Mesendoderm (in vitro differentiated cells): ENCODE results near the gene CCDC174.

ENCODE experiments used
- DNase-seq: peaks from one replicate; pipeline ENCODE4 v3.0.0; 2013
- H2AK5ac ChIP-seq: 2 replicates; pipeline ENCODE4 v1.6.1; 2013; ENCODE audit warnings: low read length, inconsistent platforms
- H2BK120ac ChIP-seq: 2 replicates; pipeline ENCODE4 v1.6.1; 2013; ENCODE audit warnings: low read depth, mild to moderate bottlenecking, low read length, moderate library complexity, mixed read lengths
- H2BK15ac ChIP-seq: replicated peaks from 2 replicates; pipeline ENCODE4 v1.6.1; 2013; ENCODE audit warnings: low read depth, mild to moderate bottlenecking, moderate library complexity
- H2BK5ac ChIP-seq: 2 replicates; pipeline ENCODE4 v1.6.1; 2013; ENCODE audit warnings: low read length, inconsistent platforms
- H3K18ac ChIP-seq: 2 replicates; pipeline ENCODE4 v1.6.1; 2013; ENCODE audit warnings: mild to moderate bottlenecking, low read length, mixed read lengths
- H3K23ac ChIP-seq: one replicate; pipeline ENCODE4 v1.6.1; 2013; ENCODE audit warnings: low read length
- H3K27ac ChIP-seq: 2 replicates; pipeline ENCODE4 v1.5.1; 2013; ENCODE audit warnings: low read depth, mild to moderate bottlenecking, inconsistent platforms, low read length, moderate library complexity
- H3K27me3 ChIP-seq: 2 replicates; pipeline ENCODE4 v1.6.1; 2013; ENCODE audit warnings: low read length, control low read depth, mild to moderate bottlenecking, inconsistent platforms; ENCODE audit not compliant: insufficient read depth, poor library complexity
- H3K36me3 ChIP-seq: 2 replicates; pipeline ENCODE4 v1.6.1; 2013; ENCODE audit warnings: low read length, inconsistent platforms; ENCODE audit not compliant: control insufficient read depth, insufficient read depth
- H3K4ac ChIP-seq: one replicate; pipeline ENCODE4 v1.6.1; 2013; ENCODE audit warnings: low read depth, mild to moderate bottlenecking, low read length, moderate library complexity
- H3K4me1 ChIP-seq: 2 replicates; pipeline ENCODE4 v1.6.1; 2013; ENCODE audit warnings: low read depth, low read length, inconsistent platforms; ENCODE audit not compliant: control insufficient read depth
- H3K4me2 ChIP-seq: 2 replicates; pipeline ENCODE4 v1.6.1; 2013; ENCODE audit warnings: low read length
- H3K4me3 ChIP-seq: 2 replicates; pipeline ENCODE4 v1.5.1; 2013; ENCODE audit warnings: mild to moderate bottlenecking, low read length
- H3K56ac ChIP-seq: one replicate; pipeline ENCODE4 v1.6.1; 2013; ENCODE audit warnings: low read length
- H3K79me1 ChIP-seq: 2 replicates; pipeline ENCODE4 v1.6.1; 2013; ENCODE audit warnings: low read length, inconsistent platforms
- H3K79me2 ChIP-seq: 2 replicates; pipeline ENCODE4 v1.6.1; 2013; ENCODE audit warnings: mild to moderate bottlenecking, low read length; ENCODE audit not compliant: control insufficient read depth, insufficient read depth
- H3K9ac ChIP-seq: 2 replicates; pipeline ENCODE4 v1.6.1; 2013; ENCODE audit warnings: low read length, inconsistent platforms
- H4K5ac ChIP-seq: one replicate; pipeline ENCODE4 v1.6.1; 2013; ENCODE audit warnings: low read length
- H4K8ac ChIP-seq: one replicate; pipeline ENCODE4 v1.6.1; 2013; ENCODE audit warnings: low read depth, mild to moderate bottlenecking, control low read depth, low read length, moderate library complexity
- WGBS: extraction: QIAGEN DNeasy Blood & Tissue Kit; methylation state at CpG from one replicate; pipeline ENCODE4 v1.1.7; 2013; ENCODE audit warnings: low lambda C conversion rate, missing lambda C conversion rate; ENCODE audit not compliant: insufficient coverage; ENCODE audit errors: extremely low coverage; 5-methylcytosine and 5-hydroxymethylcytosine counted together

CCDC174 gene

DNA sequence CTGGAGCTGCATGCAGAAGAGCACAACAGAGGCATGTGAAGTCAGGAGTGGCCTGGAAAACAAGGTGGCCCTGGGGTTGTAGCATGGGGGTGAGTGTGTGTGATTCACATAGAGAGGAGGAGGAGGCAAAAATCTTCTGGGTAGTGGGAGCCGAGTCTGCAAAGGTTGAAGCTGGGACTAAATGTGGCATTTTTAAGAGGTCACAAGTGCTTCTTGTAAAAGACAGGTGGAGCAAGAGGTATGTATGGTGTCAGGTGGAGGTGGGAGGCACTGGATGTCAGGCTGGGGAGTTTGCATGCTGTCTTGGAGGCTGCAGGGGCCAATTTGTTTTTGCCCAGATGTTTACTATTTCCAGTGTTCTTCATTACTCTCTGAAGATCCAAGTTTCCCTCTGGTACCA, 65.7 kb downstream of the CCDC174 start:
- Histone ChIP-seq H3K4me1 (no peaks in the 10 kb centered on the region), H3K27ac (no peak overlapping the region), H3K27me3 (no peaks in the 10 kb centered on the region), H3K9ac (no peak overlapping the region), H3K36me3 (no peaks in the 10 kb centered on the region), H2BK15ac (no peak overlapping the region), H3K56ac (no peak overlapping the region), H3K4me3 (no peak overlapping the region), H3K23ac (no peak overlapping the region), H3K4ac (no peak overlapping the region), H4K8ac (no peak overlapping the region), H2BK120ac (no peak overlapping the region), H3K18ac (no peak overlapping the region), H2BK5ac (no peak overlapping the region), H2AK5ac (no peak overlapping the region), H4K5ac (no peak overlapping the region), H3K4me2 (no peak overlapping the region), H3K79me1 (no peaks in the 10 kb centered on the region), H3K79me2 (no peaks in the 10 kb centered on the region)
- DNase-seq = peak; percentile 5
- no CpG with 5 or more reads among the region's 1 CpG for whole genome bisulfite sequencing

DNA sequence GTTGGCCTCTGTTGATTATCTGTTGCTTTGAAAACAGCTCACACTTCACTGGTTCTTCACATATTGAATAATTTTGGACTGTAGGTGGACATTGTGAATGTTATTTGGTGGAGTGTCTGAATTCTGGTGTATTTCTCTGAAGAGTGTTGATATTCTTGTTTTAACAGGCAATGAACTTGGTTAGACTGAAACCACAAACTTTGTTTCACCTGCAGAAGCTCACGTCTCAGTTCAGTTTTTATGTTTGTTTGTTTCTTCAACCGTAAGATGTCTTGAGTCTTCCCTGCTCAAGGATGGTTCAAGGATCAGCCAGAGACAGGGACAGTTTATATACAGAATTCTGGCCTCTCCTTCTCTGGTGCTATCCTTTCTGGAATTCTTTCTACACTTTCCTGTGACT, 67.0 kb downstream of the CCDC174 start:
- H2BK15ac ChIP-seq = no peak overlapping the region
- no peak overlapping the region for H3K9ac ChIP-seq
- no peaks in the 10 kb centered on the region for H3K27me3 ChIP-seq
- no peak overlapping the region for H4K8ac ChIP-seq
- H3K23ac ChIP-seq = no peak overlapping the region
- H3K4me2 ChIP-seq = no peak overlapping the region
- H2BK5ac ChIP-seq = no peak overlapping the region
- no peaks in the 10 kb centered on the region for H3K36me3 ChIP-seq
- H3K4me1 ChIP-seq = no peaks in the 10 kb centered on the region
- no peak overlapping the region for H4K5ac ChIP-seq
- H3K79me1 ChIP-seq = no peaks in the 10 kb centered on the region
- H3K27ac ChIP-seq = no peak overlapping the region
- H3K79me2 ChIP-seq = no peaks in the 10 kb centered on the region
- no peak overlapping the region for H3K56ac ChIP-seq
- no peak overlapping the region for H2BK120ac ChIP-seq
- no peak for DNase-seq
- no peak overlapping the region for H2AK5ac ChIP-seq
- H3K4ac ChIP-seq = no peak overlapping the region
- no CpG with 5 or more reads among the region's 2 CpGs for WGBS
- no peak overlapping the region for H3K4me3 ChIP-seq
- H3K18ac ChIP-seq = no peak overlapping the region

DNA sequence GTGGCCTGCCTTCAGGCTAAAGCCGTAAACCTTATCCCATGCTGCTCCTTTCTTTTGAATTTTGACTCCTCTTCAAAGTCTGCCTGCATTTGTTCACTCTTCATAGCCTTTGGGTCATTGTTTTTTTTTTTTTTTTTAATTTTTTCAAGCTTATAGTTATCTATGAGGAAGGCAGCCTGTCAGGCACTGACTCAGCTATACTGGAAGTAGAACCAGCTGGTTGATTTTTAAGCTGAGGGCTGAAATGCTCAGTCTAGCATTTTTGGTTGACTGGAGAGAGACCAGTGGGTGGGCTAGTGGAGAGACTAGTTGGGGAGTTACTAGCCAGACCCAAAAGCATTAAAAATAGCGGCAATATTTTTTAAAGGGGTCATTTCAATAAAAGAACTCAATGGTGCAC, 67.4 kb downstream of the CCDC174 start:
- Histone ChIP-seq H4K5ac (no peak overlapping the region), H3K9ac (no peak overlapping the region), H2AK5ac (no peak overlapping the region), H3K56ac (no peak overlapping the region), H3K4ac (no peak overlapping the region), H3K27ac (no peak overlapping the region), H3K27me3 (no peaks in the 10 kb centered on the region), H4K8ac (no peak overlapping the region), H2BK15ac (no peak overlapping the region), H3K23ac (no peak overlapping the region), H3K4me3 (no peak overlapping the region), H3K36me3 (no peaks in the 10 kb centered on the region), H2BK5ac (no peak overlapping the region), H3K4me2 (no peak overlapping the region), H3K18ac (no peak overlapping the region), H3K79me1 (no peaks in the 10 kb centered on the region), H2BK120ac (no peak overlapping the region), H3K4me1 (no peaks in the 10 kb centered on the region), H3K79me2 (no peaks in the 10 kb centered on the region)
- no peak for DNase-seq
- no CpG with 5 or more reads among the region's 2 CpGs for WGBS

DNA sequence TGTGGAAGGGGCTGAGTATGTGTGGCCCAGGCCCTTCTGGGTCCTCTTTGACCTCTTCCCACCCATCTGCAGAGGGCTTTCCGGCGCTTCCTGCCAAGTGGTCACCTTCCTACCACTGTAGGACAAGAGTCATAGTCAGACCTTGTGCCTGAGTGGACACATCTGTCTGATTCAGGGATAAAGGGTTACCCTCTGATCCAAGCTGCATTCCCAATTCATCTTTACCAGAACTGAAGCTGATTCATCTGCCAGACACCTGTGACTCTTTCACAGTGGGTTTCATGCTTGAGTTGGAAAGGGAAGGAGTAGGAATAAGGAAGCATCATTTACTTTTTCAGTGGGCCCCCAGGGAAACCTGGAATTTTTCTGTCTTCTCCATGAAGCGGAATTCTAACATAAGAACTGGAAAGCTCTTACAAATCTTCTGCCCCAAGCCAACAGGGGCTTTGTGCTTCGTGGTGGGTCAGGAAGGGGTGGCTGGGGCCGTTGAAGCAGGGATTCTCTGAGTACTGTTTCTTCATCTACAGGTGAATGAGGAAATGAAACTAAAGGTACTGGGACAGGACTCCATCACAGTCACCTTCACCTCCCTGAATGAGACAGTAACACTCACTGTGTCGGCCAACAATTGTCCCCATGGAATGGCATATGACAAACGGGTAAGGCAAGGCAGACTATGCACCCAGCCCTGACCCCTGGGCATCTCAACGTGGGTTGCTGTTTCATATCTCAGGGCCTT, 69.7 kb downstream of the CCDC174 start:
- no peak overlapping the region for H3K23ac ChIP-seq
- no peak overlapping the region for H4K8ac ChIP-seq
- H3K4me3 ChIP-seq = no peak overlapping the region
- H3K4ac ChIP-seq = no peak overlapping the region
- H3K27ac ChIP-seq = no peak overlapping the region
- H2BK120ac ChIP-seq = no peak overlapping the region
- no CpG with 5 or more reads among the region's 8 CpGs for WGBS
- H4K5ac ChIP-seq = no peak overlapping the region
- H3K36me3 ChIP-seq = no peaks in the 10 kb centered on the region
- H3K79me1 ChIP-seq = no peaks in the 10 kb centered on the region
- H3K79me2 ChIP-seq = no peaks in the 10 kb centered on the region
- no peak overlapping the region for H2AK5ac ChIP-seq
- no peak overlapping the region for H2BK5ac ChIP-seq
- no peak for DNase-seq
- H3K56ac ChIP-seq = no peak overlapping the region
- no peaks in the 10 kb centered on the region for H3K27me3 ChIP-seq
- no peak overlapping the region for H3K4me2 ChIP-seq
- no peak overlapping the region for H3K9ac ChIP-seq
- H3K4me1 ChIP-seq = no peaks in the 10 kb centered on the region
- H3K18ac ChIP-seq = no peak overlapping the region
- H2BK15ac ChIP-seq = no peak overlapping the region
